HepG2 (cell line): ENCODE measurements around the gene CPNE1. TPM values are rescaled to one million over a fixed set of nuclear protein-coding genes. Genes with fewer than 3 reads are reported as not detected.

ENCODE experiments used
- CCAR2 ChIP-seq: fragments of 200-400 bp; formaldehyde crosslinking; optimal IDR thresholded peaks from 2 replicates; pipeline ENCODE3; 2018; ENCODE audit warnings: low read depth, mild to moderate bottlenecking, low read length, moderate library complexity
- EP300 ChIP-seq, 3 experiments: sonication (generic) in 1 of 3; formaldehyde crosslinking in 1 of 3; IDR thresholded peaks; 2 replicates each; pipeline versions ENCODE4 v1.5.1 to v1.6.1; 2011 to 2020; ENCODE audit warnings: low read depth in 2 of 3, low read length in 2 of 3, borderline replicate concordance in 1 of 3, improper control_type of control experiment in 1 of 3, mild to moderate bottlenecking in 1 of 3, missing genetic modification reagents in 1 of 3, moderate library complexity in 1 of 3
- FOXA3 ChIP-seq: IDR thresholded peaks from 2 replicates; pipeline ENCODE4 v1.6.1; 2016; ENCODE audit warnings: missing genetic modification reagents, missing compliant biosample characterization
- GABPA ChIP-seq, 2 experiments: IDR thresholded peaks; 2 replicates each; pipeline ENCODE4 v1.6.1; 2011 to 2016; ENCODE audit warnings: low read depth in 2 of 2, low read length in 1 of 2, missing biosample characterization in 1 of 2, missing genetic modification characterization in 1 of 2
- HMG20B ChIP-seq: conservative IDR thresholded peaks from 2 replicates; pipeline ENCODE4 v1.6.1; 2016; ENCODE audit warnings: missing genetic modification reagents, missing compliant biosample characterization
- HNRNPK ChIP-seq: fragments of 200-400 bp; formaldehyde crosslinking; IDR thresholded peaks from 2 replicates; pipeline ENCODE4 v1.6.1; 2018; ENCODE audit warnings: low read length, low read depth, moderate library complexity, mild to moderate bottlenecking; ENCODE audit not compliant: poor library complexity, severe bottlenecking
- MBNL3 ChIP-seq: fragments of 250-450 bp; sonication (Bioruptor Pico); conservative IDR thresholded peaks from 2 replicates; pipeline ENCODE4 v1.8.0; 2022; ENCODE audit warnings: mild to moderate bottlenecking, inconsistent platforms
- NFE2L1 ChIP-seq: sonication (generic); formaldehyde crosslinking; IDR thresholded peaks from 2 replicates; pipeline ENCODE4 v1.4.0; 2020; ENCODE audit warnings: missing genetic modification reagents, mild to moderate bottlenecking, borderline replicate concordance
- NONO ChIP-seq, 2 experiments: fragments of 450-650 bp in 1 of 2; sonication (generic) in 1 of 2; formaldehyde crosslinking in 1 of 2; IDR thresholded peaks in 1 of 2; conservative IDR thresholded peaks in 1 of 2; 2 replicates each; pipeline versions ENCODE4 v1.6.1 to v1.8.0; 2017 to 2022; ENCODE audit warnings: mild to moderate bottlenecking in 1 of 2, missing genetic modification reagents in 1 of 2, moderate library complexity in 1 of 2
- PRMT3 ChIP-seq: sonication (generic); formaldehyde crosslinking; IDR thresholded peaks from 2 replicates; pipeline ENCODE4 v1.8.1; 2022; ENCODE audit warnings: low read depth, mild to moderate bottlenecking, moderate library complexity, missing genetic modification reagents, borderline replicate concordance
- ZNF101 ChIP-seq: sonication (generic); formaldehyde crosslinking; IDR thresholded peaks from 2 replicates; pipeline ENCODE4 v1.4.0; 2020; ENCODE audit warnings: mild to moderate bottlenecking, low read depth, missing genetic modification reagents, borderline replicate concordance
- ZNF20 ChIP-seq: sonication (generic); formaldehyde crosslinking; IDR thresholded peaks from 2 replicates; pipeline ENCODE4 v1.4.0; 2020; ENCODE audit warnings: mild to moderate bottlenecking, moderate library complexity, missing genetic modification reagents
- ZNF431 ChIP-seq: sonication (generic); formaldehyde crosslinking; IDR thresholded peaks from 2 replicates; pipeline ENCODE4 v1.9.0; 2022; ENCODE audit warnings: missing genetic modification reagents, low read depth, mild to moderate bottlenecking, borderline replicate concordance
- ZNF644 ChIP-seq: IDR thresholded peaks from 2 replicates; pipeline ENCODE4 v1.6.1; 2016; ENCODE audit warnings: low read depth
- ZNF768 ChIP-seq: sonication (generic); formaldehyde crosslinking; IDR thresholded peaks from 2 replicates; pipeline ENCODE4 v1.4.0; 2020; ENCODE audit warnings: missing genetic modification reagents
- polyA plus RNA-seq, 8 experiments: library from polyadenylated mRNA; depleted of rRNA in 3 of 8; stranded (reverse) in 7 of 8; unstranded in 1 of 8; fragments of >200 nt; fragmentation: Illumina TruSeq in 4 of 8; extraction: Trizol in 4 of 8; gene quantifications; 2 replicates each; pipeline versions ENCODE4 v1.2.1 to v1.2.3, GENCODE V29; 2011 to 2016; ENCODE audit warnings: low read depth in 4 of 8, missing spikeins in 1 of 8, mixed read lengths in 1 of 8; ENCODE audit not compliant: insufficient read depth in 1 of 8
- total RNA-seq, 5 experiments: library from RNA; depleted of rRNA; stranded (reverse); fragments of >200 nt; fragmentation: Illumina TruSeq; extraction: Trizol; gene quantifications; 2 replicates each; pipeline ENCODE4 v1.2.3, GENCODE V29; 2016; ENCODE audit warnings: low read depth in 1 of 5
- TF ChIP-seq, protein P1 (sequence below): fragments of 450-650 bp; IDR thresholded peaks from 2 replicates; pipeline ENCODE4 v1.6.1; 2017
- TF ChIP-seq, protein P2 (sequence below): IDR thresholded peaks from 2 replicates; pipeline ENCODE4 v1.6.1; 2016; ENCODE audit warnings: low read depth, control low read depth
- TF ChIP-seq, protein P3 (sequence below): sonication (generic); formaldehyde crosslinking; IDR thresholded peaks from 2 replicates; pipeline ENCODE4 v1.5.0; 2020; ENCODE audit warnings: mild to moderate bottlenecking, missing genetic modification reagents, borderline replicate concordance
- TF ChIP-seq, protein P4 (sequence below): fragments of 450-650 bp; IDR thresholded peaks from 2 replicates; pipeline ENCODE4 v1.6.1; 2016

The CPNE1 gene
- total and polyA plus RNA-seq, 2 of the 13 experiments (the other 11 are each of a cell fraction or from before 2014, with no cell fraction given) = 408 to 431 TPM

DNA sequence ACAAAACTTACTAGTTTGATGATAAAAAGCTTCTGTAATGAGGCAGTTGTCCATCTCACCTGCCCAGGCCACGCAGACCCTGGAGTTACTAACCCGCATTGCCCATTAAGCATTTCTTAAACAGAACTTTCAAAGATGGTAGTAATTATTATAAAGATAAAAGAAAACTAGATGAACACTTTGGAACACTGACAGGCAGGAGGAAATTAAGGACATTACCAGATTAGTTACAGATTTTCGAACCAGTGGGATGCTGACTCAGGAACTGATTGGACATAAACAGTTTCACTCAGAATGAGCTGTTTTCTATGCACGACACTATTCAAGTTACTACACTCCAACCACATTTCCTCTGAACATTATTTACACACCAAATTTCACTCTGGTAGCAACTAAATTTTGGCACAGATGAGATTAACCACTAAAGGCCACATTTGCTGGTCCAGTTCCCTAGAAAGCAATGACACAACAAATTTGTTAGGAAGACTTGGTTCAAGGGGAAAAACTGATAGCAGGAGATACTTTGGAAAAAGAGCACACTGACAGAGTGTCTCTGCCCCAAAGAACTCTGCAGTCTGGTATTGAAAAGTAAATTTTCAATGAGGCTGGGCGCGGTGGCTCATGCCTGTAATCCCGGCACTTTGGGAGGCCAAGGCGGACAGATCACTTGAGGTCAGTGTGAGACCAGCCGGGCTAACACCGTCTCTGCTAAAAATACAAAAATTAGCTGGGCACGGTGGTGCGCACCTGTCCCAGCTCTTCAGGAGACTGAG, 37.5 kb upstream of the CPNE1 start (continued):
- peak; percentile 53 for TF ChIP-seq ZNF768 (CRISPR knock-in tag)
- no peak for TF ChIP-seq ZNF20 (CRISPR knock-in tag)
- TF ChIP-seq NONO (IDR thresholded peaks at IDR 0.05) = no peak
- peak; percentile 50; the same call in 1 of the 2 replicates for TF ChIP-seq NONO (CRISPR knock-in tag; conservative IDR thresholded peaks at IDR 0.05)
- TF ChIP-seq FOXA3 (CRISPR knock-in tag) = no peak; the same call in 1 of the 2 replicates
- no peak for TF ChIP-seq ZNF644 (CRISPR knock-in tag)
- 0 out of 2 replicates have a peak, but pooled peaks have one; percentile 82 for TF ChIP-seq PRMT3 (CRISPR knock-in tag)
- TF ChIP-seq MBNL3 (CRISPR knock-in tag) = no peak
- no peak for TF ChIP-seq EP300 (IDR thresholded peaks at IDR 0.05; ENCODE audit: low read depth in 2 of 2, low read length in 2 of 2)
- TF ChIP-seq EP300 (CRISPR knock-in tag; IDR thresholded peaks at IDR 0.05; ENCODE audit: borderline replicate concordance) = no peak
- TF ChIP-seq, protein P1, sequence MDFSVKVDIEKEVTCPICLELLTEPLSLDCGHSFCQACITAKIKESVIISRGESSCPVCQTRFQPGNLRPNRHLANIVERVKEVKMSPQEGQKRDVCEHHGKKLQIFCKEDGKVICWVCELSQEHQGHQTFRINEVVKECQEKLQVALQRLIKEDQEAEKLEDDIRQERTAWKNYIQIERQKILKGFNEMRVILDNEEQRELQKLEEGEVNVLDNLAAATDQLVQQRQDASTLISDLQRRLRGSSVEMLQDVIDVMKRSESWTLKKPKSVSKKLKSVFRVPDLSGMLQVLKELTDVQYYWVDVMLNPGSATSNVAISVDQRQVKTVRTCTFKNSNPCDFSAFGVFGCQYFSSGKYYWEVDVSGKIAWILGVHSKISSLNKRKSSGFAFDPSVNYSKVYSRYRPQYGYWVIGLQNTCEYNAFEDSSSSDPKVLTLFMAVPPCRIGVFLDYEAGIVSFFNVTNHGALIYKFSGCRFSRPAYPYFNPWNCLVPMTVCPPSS = no peak
- TF ChIP-seq, protein P2, sequence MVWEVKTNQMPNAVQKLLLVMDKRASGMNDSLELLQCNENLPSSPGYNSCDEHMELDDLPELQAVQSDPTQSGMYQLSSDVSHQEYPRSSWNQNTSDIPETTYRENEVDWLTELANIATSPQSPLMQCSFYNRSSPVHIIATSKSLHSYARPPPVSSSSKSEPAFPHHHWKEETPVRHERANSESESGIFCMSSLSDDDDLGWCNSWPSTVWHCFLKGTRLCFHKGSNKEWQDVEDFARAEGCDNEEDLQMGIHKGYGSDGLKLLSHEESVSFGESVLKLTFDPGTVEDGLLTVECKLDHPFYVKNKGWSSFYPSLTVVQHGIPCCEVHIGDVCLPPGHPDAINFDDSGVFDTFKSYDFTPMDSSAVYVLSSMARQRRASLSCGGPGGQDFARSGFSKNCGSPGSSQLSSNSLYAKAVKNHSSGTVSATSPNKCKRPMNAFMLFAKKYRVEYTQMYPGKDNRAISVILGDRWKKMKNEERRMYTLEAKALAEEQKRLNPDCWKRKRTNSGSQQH (CRISPR knock-in tag) = no peak
- 0 out of 2 replicates have a peak, but pooled peaks have one; percentile 68 for TF ChIP-seq ZNF101 (CRISPR knock-in tag)
- TF ChIP-seq, protein P3, sequence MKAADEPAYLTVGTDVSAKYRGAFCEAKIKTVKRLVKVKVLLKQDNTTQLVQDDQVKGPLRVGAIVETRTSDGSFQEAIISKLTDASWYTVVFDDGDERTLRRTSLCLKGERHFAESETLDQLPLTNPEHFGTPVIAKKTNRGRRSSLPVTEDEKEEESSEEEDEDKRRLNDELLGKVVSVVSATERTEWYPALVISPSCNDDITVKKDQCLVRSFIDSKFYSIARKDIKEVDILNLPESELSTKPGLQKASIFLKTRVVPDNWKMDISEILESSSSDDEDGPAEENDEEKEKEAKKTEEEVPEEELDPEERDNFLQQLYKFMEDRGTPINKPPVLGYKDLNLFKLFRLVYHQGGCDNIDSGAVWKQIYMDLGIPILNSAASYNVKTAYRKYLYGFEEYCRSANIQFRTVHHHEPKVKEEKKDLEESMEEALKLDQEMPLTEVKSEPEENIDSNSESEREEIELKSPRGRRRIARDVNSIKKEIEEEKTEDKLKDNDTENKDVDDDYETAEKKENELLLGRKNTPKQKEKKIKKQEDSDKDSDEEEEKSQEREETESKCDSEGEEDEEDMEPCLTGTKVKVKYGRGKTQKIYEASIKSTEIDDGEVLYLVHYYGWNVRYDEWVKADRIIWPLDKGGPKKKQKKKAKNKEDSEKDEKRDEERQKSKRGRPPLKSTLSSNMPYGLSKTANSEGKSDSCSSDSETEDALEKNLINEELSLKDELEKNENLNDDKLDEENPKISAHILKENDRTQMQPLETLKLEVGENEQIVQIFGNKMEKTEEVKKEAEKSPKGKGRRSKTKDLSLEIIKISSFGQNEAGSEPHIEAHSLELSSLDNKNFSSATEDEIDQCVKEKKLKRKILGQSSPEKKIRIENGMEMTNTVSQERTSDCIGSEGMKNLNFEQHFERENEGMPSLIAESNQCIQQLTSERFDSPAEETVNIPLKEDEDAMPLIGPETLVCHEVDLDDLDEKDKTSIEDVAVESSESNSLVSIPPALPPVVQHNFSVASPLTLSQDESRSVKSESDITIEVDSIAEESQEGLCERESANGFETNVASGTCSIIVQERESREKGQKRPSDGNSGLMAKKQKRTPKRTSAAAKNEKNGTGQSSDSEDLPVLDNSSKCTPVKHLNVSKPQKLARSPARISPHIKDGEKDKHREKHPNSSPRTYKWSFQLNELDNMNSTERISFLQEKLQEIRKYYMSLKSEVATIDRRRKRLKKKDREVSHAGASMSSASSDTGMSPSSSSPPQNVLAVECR (CRISPR knock-in tag) = no peak
- no peak for TF ChIP-seq NFE2L1 (CRISPR knock-in tag)
- TF ChIP-seq HMG20B = no peak
- TF ChIP-seq CCAR2 = no peak
- TF ChIP-seq, protein P4, sequence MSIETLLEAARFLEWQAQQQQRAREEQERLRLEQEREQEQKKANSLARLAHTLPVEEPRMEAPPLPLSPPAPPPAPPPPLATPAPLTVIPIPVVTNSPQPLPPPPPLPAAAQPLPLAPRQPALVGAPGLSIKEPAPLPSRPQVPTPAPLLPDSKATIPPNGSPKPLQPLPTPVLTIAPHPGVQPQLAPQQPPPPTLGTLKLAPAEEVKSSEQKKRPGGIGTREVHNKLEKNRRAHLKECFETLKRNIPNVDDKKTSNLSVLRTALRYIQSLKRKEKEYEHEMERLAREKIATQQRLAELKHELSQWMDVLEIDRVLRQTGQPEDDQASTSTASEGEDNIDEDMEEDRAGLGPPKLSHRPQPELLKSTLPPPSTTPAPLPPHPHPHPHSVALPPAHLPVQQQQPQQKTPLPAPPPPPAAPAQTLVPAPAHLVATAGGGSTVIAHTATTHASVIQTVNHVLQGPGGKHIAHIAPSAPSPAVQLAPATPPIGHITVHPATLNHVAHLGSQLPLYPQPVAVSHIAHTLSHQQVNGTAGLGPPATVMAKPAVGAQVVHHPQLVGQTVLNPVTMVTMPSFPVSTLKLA = no peak
- no peak for TF ChIP-seq GABPA (IDR thresholded peaks at IDR 0.05; ENCODE audit: low read depth, low read length)
- TF ChIP-seq GABPA (CRISPR knock-in tag; IDR thresholded peaks at IDR 0.05; ENCODE audit: low read depth) = no peak
- TF ChIP-seq HNRNPK = no peak
- no peak for TF ChIP-seq ZNF431 (CRISPR knock-in tag)
